H9 (cell line): ENCODE data around the gene CERCAM. TPM values are rescaled to one million over a fixed set of nuclear protein-coding genes. Genes with fewer than 3 reads are reported as not detected.

ENCODE experiments used
- DNase-seq: peaks from one replicate; pipeline ENCODE4 v3.0.0-alpha.2; 2017
- H2AFZ ChIP-seq: one replicate; pipeline ENCODE4 v1.6.1; 2013; ENCODE audit warnings: mild to moderate bottlenecking, low read length, control low read depth, moderate library complexity
- H2AK5ac ChIP-seq: 2 replicates; pipeline ENCODE4 v1.6.1; 2013; ENCODE audit warnings: low read length, control low read depth, mixed read lengths; ENCODE audit not compliant: insufficient read length
- H2BK120ac ChIP-seq: one replicate; pipeline ENCODE4 v1.6.1; 2013; ENCODE audit warnings: low read depth, mild to moderate bottlenecking, low read length, control low read depth, inconsistent platforms; ENCODE audit not compliant: poor library complexity, severe bottlenecking
- H2BK12ac ChIP-seq: 2 replicates; pipeline ENCODE4 v1.6.1; 2013; ENCODE audit warnings: low read length, control low read depth, mixed read lengths, low read depth; ENCODE audit not compliant: insufficient read length
- H2BK15ac ChIP-seq: 2 replicates; pipeline ENCODE4 v1.6.1; 2013; ENCODE audit warnings: low read depth, low read length, control low read depth
- H2BK20ac ChIP-seq: one replicate; pipeline ENCODE4 v1.6.1; 2013; ENCODE audit warnings: low read depth, mild to moderate bottlenecking, low read length, control low read depth, inconsistent platforms; ENCODE audit not compliant: poor library complexity, severe bottlenecking
- H2BK5ac ChIP-seq: 2 replicates; pipeline ENCODE4 v1.6.1; 2013; ENCODE audit warnings: low read length, control low read depth, mixed read lengths; ENCODE audit not compliant: insufficient read length
- H3K14ac ChIP-seq: 2 replicates; pipeline ENCODE4 v1.6.1; 2013; ENCODE audit warnings: low read length, control low read depth; ENCODE audit not compliant: insufficient read depth
- H3K18ac ChIP-seq: 2 replicates; pipeline ENCODE4 v1.6.1; 2013; ENCODE audit warnings: low read depth, mild to moderate bottlenecking, mixed read lengths, low read length, control low read depth; ENCODE audit not compliant: insufficient read length
- H3K23ac ChIP-seq: 2 replicates; pipeline ENCODE4 v1.6.1; 2013; ENCODE audit warnings: low read length, control low read depth, mixed read lengths, low read depth; ENCODE audit not compliant: insufficient read length
- H3K23me2 ChIP-seq: 2 replicates; pipeline ENCODE4 v1.6.1; 2013; ENCODE audit warnings: low read depth, mild to moderate bottlenecking, mixed read lengths, low read length, control low read depth; ENCODE audit not compliant: insufficient read length, poor library complexity, severe bottlenecking
- H3K27ac ChIP-seq: 2 replicates; pipeline ENCODE4 v1.5.1; 2013; ENCODE audit warnings: low read length, control low read depth, mixed read lengths, low read depth; ENCODE audit not compliant: insufficient read length
- H3K27me3 ChIP-seq: 2 replicates; pipeline ENCODE4 v1.6.1; 2013; ENCODE audit warnings: low read length, control low read depth, inconsistent platforms; ENCODE audit not compliant: insufficient read depth
- H3K4ac ChIP-seq: 2 replicates; pipeline ENCODE4 v1.6.1; 2013; ENCODE audit warnings: low read depth, mild to moderate bottlenecking, control low read depth, inconsistent platforms, low read length, moderate library complexity
- H3K4me1 ChIP-seq: 2 replicates; pipeline ENCODE4 v1.6.1; 2013; ENCODE audit warnings: low read length, control low read depth, inconsistent platforms; ENCODE audit not compliant: insufficient read depth
- H3K4me2 ChIP-seq: 2 replicates; pipeline ENCODE4 v1.6.1; 2013; ENCODE audit warnings: low read length, control low read depth, mixed read lengths; ENCODE audit not compliant: insufficient read length, insufficient read depth
- H3K56ac ChIP-seq: 2 replicates; pipeline ENCODE4 v1.6.1; 2013; ENCODE audit warnings: low read depth, mild to moderate bottlenecking, mixed read lengths, low read length, control low read depth; ENCODE audit not compliant: insufficient read length
- H3K79me1 ChIP-seq: 2 replicates; pipeline ENCODE4 v1.6.1; 2013; ENCODE audit warnings: low read depth, mild to moderate bottlenecking, moderate library complexity, low read length, control low read depth, inconsistent platforms; ENCODE audit not compliant: insufficient read depth, poor library complexity, severe bottlenecking
- H3K79me2 ChIP-seq: 2 replicates; pipeline ENCODE4 v1.6.1; 2013; ENCODE audit warnings: low read length, control low read depth, inconsistent platforms; ENCODE audit not compliant: insufficient read depth
- H3K9ac ChIP-seq: 2 replicates; pipeline ENCODE4 v1.6.1; 2013; ENCODE audit warnings: low read length, control low read depth, mixed read lengths; ENCODE audit not compliant: insufficient read length; ENCODE audit errors: extremely low read depth
- H3K9me3 ChIP-seq: one replicate; pipeline ENCODE4 v1.6.1; 2013; ENCODE audit warnings: low read depth, low read length, inconsistent platforms; ENCODE audit not compliant: control insufficient read depth
- H3T11ph ChIP-seq: one replicate; pipeline ENCODE4 v1.6.1; 2013; ENCODE audit warnings: mild to moderate bottlenecking, low read length, control low read depth, inconsistent platforms
- H4K20me1 ChIP-seq: one replicate; pipeline ENCODE4 v1.6.1; 2013; ENCODE audit not compliant: control insufficient read depth, insufficient read length, insufficient read depth
- H4K5ac ChIP-seq: 2 replicates; pipeline ENCODE4 v1.6.1; 2013; ENCODE audit warnings: low read depth, mild to moderate bottlenecking, mixed read lengths, low read length, control low read depth; ENCODE audit not compliant: insufficient read length
- H4K8ac ChIP-seq: replicated peaks from 2 replicates; pipeline ENCODE4 v1.6.1; 2013; ENCODE audit warnings: low read length, control low read depth, mixed read lengths, low read depth; ENCODE audit not compliant: insufficient read length
- H4K91ac ChIP-seq: 2 replicates; pipeline ENCODE4 v1.6.1; 2013; ENCODE audit warnings: low read depth, mild to moderate bottlenecking, moderate library complexity, mixed read lengths, low read length, control low read depth; ENCODE audit not compliant: insufficient read length
- H3K27ac Mint-ChIP-seq, 3 experiments: 2 replicates in 2 of 3; 3 replicates in 1 of 3; pipeline ENCODE4 v1.8.0; 2020 to 2021; ENCODE audit warnings: mixed read lengths in 3 of 3, mild to moderate bottlenecking in 1 of 3, moderate library complexity in 1 of 3
- H3K27me3 Mint-ChIP-seq: 2 replicates; pipeline ENCODE4 v1.8.0; 2021; ENCODE audit warnings: low read depth, mild to moderate bottlenecking, moderate library complexity, mixed read lengths
- H3K36me3 Mint-ChIP-seq, 3 experiments: 2 replicates in 2 of 3; 3 replicates in 1 of 3; pipeline ENCODE4 v1.8.0; 2020 to 2021; ENCODE audit warnings: low read depth in 3 of 3, mixed read lengths in 3 of 3; ENCODE audit not compliant: insufficient read depth in 1 of 3
- H3K4me1 Mint-ChIP-seq, 2 experiments: 2 replicates each; pipeline ENCODE4 v1.8.0; 2020; ENCODE audit warnings: mixed read lengths in 2 of 2
- H3K4me3 Mint-ChIP-seq, 2 experiments: 2 replicates in 1 of 2; 3 replicates in 1 of 2; pipeline ENCODE4 v1.8.0; 2020 to 2021; ENCODE audit warnings: mild to moderate bottlenecking in 2 of 2, mixed read lengths in 2 of 2, moderate library complexity in 1 of 2
- H3K9me3 Mint-ChIP-seq, 2 experiments: 2 replicates in 1 of 2; 3 replicates in 1 of 2; pipeline ENCODE4 v1.8.0; 2020; ENCODE audit warnings: mild to moderate bottlenecking in 2 of 2, mixed read lengths in 2 of 2, moderate library complexity in 1 of 2
- CTCF ChIP-seq: fragments of 200-600 bp; sonication (generic); conservative IDR thresholded peaks from 3 replicates; pipeline ENCODE4 v1.8.0; 2021; ENCODE audit warnings: antibody characterized with exemption, mild to moderate bottlenecking
- WGBS: extraction: QIAGEN DNeasy Blood & Tissue Kit; methylation state at CpG from one replicate; pipeline ENCODE4 v1.1.7; 2013; ENCODE audit warnings: missing lambda C conversion rate, low lambda C conversion rate, mixed read lengths; ENCODE audit not compliant: insufficient read length; ENCODE audit errors: extremely low coverage; 5-methylcytosine and 5-hydroxymethylcytosine counted together
- total RNA-seq: library from RNA; stranded (reverse); gene quantifications from 2 replicates; pipeline ENCODE4 v1.2.1, GENCODE V29; 2021

The CERCAM gene
- total RNA-seq, 1 experiment from 2014 or later: 5.4 TPM

GRCh38 chr9:128416014-128416413, 4.6 kb upstream of the CERCAM start:
- no peak overlapping the region for H4K5ac ChIP-seq
- H3K4me1 ChIP-seq: peaks cover 3% of the 10 kb centered on the region
- no peak overlapping the region for H2BK15ac ChIP-seq
- H3K27ac ChIP-seq: no peak overlapping the region
- no peak for TF ChIP-seq CTCF
- H3K27me3 ChIP-seq: peaks cover 23% of the 10 kb centered on the region; the same call in 1 of the 2 replicates
- H3K27me3 Mint-ChIP-seq: peaks cover 92% of the 10 kb centered on the region
- H4K8ac ChIP-seq: no peak overlapping the region
- no peak overlapping the region for H4K91ac ChIP-seq
- no peaks in the 10 kb centered on the region for H4K20me1 ChIP-seq
- no peak overlapping the region for H3K4ac ChIP-seq
- no peaks in the 10 kb centered on the region for H3K9me3 ChIP-seq
- no peak overlapping the region for H3K18ac ChIP-seq
- H3K9me3 Mint-ChIP-seq: peaks cover 0 to 6% of the 10 kb centered on the region in 2 experiments; a peak in 3 of 5 replicates
- H3K4me1 Mint-ChIP-seq: peaks cover 26 to 33% of the 10 kb centered on the region in 2 experiments
- peak overlapping the region; percentile 12 to 22; a peak in 1 of 5 replicates for H3K4me3 Mint-ChIP-seq
- H2BK20ac ChIP-seq: no peak overlapping the region
- H3K36me3 Mint-ChIP-seq: no peaks in the 10 kb centered on the region
- H3K79me2 ChIP-seq: no peaks in the 10 kb centered on the region
- H3T11ph ChIP-seq: no peak overlapping the region
- H2BK12ac ChIP-seq: no peak overlapping the region
- H3K79me1 ChIP-seq: no peaks in the 10 kb centered on the region
- H2AFZ ChIP-seq: no peak overlapping the region
- no peak overlapping the region for H2BK120ac ChIP-seq
- no peak overlapping the region for H3K27ac Mint-ChIP-seq
- no peak overlapping the region for H3K9ac ChIP-seq
- no CpG with 5 or more reads among the region's 6 CpGs for WGBS
- DNase-seq: no peak
- no peak overlapping the region for H3K56ac ChIP-seq
- H3K4me2 ChIP-seq: peak overlapping the region; percentile 18
- H3K23me2 ChIP-seq: peaks cover 9% of the 10 kb centered on the region
- no peak overlapping the region for H3K23ac ChIP-seq
- H2AK5ac ChIP-seq: no peak overlapping the region
- H2BK5ac ChIP-seq: no peak overlapping the region
- H3K14ac ChIP-seq: no peak overlapping the region
